Panc1 (cell line): Measurements from ENCODE around the gene YOD1. TPM values are rescaled to one million over a fixed set of nuclear protein-coding genes. Genes with fewer than 3 reads are reported as not detected.

Source experiments
- ATAC-seq: fragments of 200-7000 bp; cut with Tn5 transposase; 2 replicates; pipeline ENCODE4 v1.9.1; 2020; ENCODE audit warnings: mild to moderate bottlenecking, moderate library complexity
- BruUV-seq: library from RNA; stranded (reverse); fragments of 400-500 nt; replicated peaks from 2 replicates; lab custom pipeline; 2021; lab: Mats Ljungman, UMichigan
- CTCF ChIA-PET: fragments of 300-600 bp; sonication (Branson Sonifier 250); formaldehyde crosslinking; loops from one replicate; lab custom pipeline; 2022; ENCODE audit warnings: antibody characterized with exemption; lab: Charles Lee
- POLR2A ChIA-PET: fragments of 300-600 bp; sonication (Branson Sonifier 250); formaldehyde crosslinking; loops from one replicate; lab custom pipeline; 2022; ENCODE audit warnings: antibody characterized with exemption; lab: Charles Lee
- DNase-seq: peaks from one replicate; pipeline ENCODE4 v3.0.0-alpha.2; 2010; ENCODE audit warnings: low read depth, low spot score
- H3K27ac ChIP-seq: 2 replicates; pipeline ENCODE4 v1.5.1; 2011; ENCODE audit warnings: mild to moderate bottlenecking, low read length, inconsistent platforms
- H3K27me3 ChIP-seq: fragments of 200-500 bp; sonication (Bioruptor generic); 2 replicates; pipeline ENCODE4 v1.6.0; 2014; ENCODE audit warnings: low read length, inconsistent platforms; ENCODE audit not compliant: control insufficient read depth, insufficient read depth
- H3K36me3 ChIP-seq: fragments of 200-500 bp; sonication (Bioruptor generic); 2 replicates; pipeline ENCODE4 v1.5.1; 2014; ENCODE audit warnings: inconsistent platforms, mild to moderate bottlenecking, low read length, moderate library complexity; ENCODE audit not compliant: control insufficient read depth, insufficient read depth
- H3K4me1 ChIP-seq: 2 replicates; pipeline ENCODE4 v1.5.1; 2011; ENCODE audit warnings: inconsistent platforms, mild to moderate bottlenecking, low read length, moderate library complexity; ENCODE audit not compliant: control insufficient read depth, insufficient read depth
- H3K4me3 ChIP-seq, 2 experiments: 2 replicates each; pipeline ENCODE4 v1.5.1; 2011 to 2012; ENCODE audit warnings: low read depth in 2 of 2, low read length in 2 of 2, mild to moderate bottlenecking in 2 of 2, inconsistent platforms in 1 of 2, moderate library complexity in 1 of 2
- H3K9me3 ChIP-seq: fragments of 200-500 bp; sonication (Bioruptor generic); 2 replicates; pipeline ENCODE4 v1.5.1; 2014; ENCODE audit warnings: low read depth, mild to moderate bottlenecking, inconsistent platforms, low read length, moderate library complexity; ENCODE audit not compliant: control insufficient read depth, insufficient read depth
- POLR2AphosphoS5 ChIP-seq: IDR thresholded peaks from 2 replicates; pipeline ENCODE4 v1.6.1; 2012; ENCODE audit warnings: mild to moderate bottlenecking, low read depth, low read length, moderate library complexity
- REST ChIP-seq, 2 experiments: IDR thresholded peaks; 2 replicates each; pipeline ENCODE4 v1.6.1; 2011 to 2012; ENCODE audit warnings: low read depth in 2 of 2, control low read depth in 1 of 2, low read length in 1 of 2, mild to moderate bottlenecking in 1 of 2, moderate library complexity in 1 of 2; ENCODE audit not compliant: insufficient read depth in 1 of 2
- SIN3A ChIP-seq: IDR thresholded peaks from 2 replicates; pipeline ENCODE4 v1.6.1; 2012; ENCODE audit warnings: low read depth, mild to moderate bottlenecking, low read length, moderate library complexity, borderline replicate concordance; ENCODE audit not compliant: insufficient read depth
- TCF7L2 ChIP-seq: IDR thresholded peaks from 2 replicates; pipeline ENCODE4 v1.6.1; 2011; ENCODE audit warnings: mild to moderate bottlenecking, low read depth, low read length, inconsistent platforms
- in situ Hi-C: cut with HindIII; loops from 2 replicates; pipeline ENCODE4 v1.10.0; 2016; ENCODE audit warnings: low sequenced_read_pairs, low pct_unique_long_range_greater_than_20kb
- intact Hi-C: fragments of 100-400 bp; cut with micrococcal nuclease; formaldehyde crosslinking; loops from one replicate; pipeline ENCODE4 v1.10.0; 2022; ENCODE audit not compliant: unreplicated experiment
- total RNA-seq: library from RNA; stranded (reverse); gene quantifications from one replicate; pipeline ENCODE4 v1.2.1, GENCODE V29; 2021; ENCODE audit not compliant: unreplicated experiment
- TF ChIP-seq, protein P1 (sequence below): fragments of 450-650 bp; IDR thresholded peaks from 2 replicates; pipeline ENCODE4 v1.5.1; 2017; ENCODE audit warnings: mild to moderate bottlenecking

YOD1 gene
- total RNA-seq, 1 experiment from 2014 or later = 7.1 TPM

DNA sequence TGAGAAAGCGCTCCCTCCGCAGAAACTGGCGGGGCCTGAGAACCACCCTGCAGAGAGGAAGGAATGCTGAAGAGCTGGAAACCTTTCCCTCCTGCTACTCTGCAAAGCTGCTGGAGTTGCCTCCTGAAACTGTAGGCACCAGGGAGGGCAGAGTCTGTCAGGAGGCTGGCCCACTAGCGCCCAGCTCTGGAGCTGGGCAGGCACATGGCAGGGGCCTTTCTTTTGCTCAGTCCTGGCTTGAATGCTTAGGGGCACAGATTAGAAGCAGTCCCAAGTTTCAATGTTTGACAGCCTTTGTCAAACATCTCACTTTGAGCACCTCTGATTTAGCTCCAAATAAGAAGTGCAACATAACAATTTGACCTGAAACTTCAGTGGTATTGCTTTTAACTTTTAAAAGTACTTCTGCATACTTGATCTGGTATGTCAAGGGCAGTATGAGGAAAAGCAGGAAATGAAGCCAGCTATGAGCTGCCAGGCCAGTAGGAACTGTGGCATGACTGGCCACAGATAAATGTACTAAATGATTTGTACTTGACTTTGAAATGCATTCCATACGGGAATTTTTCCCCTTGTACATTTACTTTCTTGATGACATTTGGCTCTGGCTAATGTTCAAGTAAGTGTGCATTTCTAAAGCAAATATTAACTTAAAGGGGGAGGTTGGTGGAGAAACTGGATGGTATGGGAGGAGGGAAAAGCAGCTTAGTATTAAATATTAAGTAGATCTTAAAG is 25.7 kb downstream of the YOD1 start:
- Histone ChIP-seq H3K4me3 (no peak overlapping the region), H3K27me3 (peaks cover 11% of the 10 kb centered on the region), H3K36me3 (no peaks in the 10 kb centered on the region), H3K4me1 (no peaks in the 10 kb centered on the region), H3K9me3 (no peaks in the 10 kb centered on the region), H3K27ac (no peak overlapping the region)
- ATAC-seq = no peak
- TF ChIP-seq, protein P1, sequence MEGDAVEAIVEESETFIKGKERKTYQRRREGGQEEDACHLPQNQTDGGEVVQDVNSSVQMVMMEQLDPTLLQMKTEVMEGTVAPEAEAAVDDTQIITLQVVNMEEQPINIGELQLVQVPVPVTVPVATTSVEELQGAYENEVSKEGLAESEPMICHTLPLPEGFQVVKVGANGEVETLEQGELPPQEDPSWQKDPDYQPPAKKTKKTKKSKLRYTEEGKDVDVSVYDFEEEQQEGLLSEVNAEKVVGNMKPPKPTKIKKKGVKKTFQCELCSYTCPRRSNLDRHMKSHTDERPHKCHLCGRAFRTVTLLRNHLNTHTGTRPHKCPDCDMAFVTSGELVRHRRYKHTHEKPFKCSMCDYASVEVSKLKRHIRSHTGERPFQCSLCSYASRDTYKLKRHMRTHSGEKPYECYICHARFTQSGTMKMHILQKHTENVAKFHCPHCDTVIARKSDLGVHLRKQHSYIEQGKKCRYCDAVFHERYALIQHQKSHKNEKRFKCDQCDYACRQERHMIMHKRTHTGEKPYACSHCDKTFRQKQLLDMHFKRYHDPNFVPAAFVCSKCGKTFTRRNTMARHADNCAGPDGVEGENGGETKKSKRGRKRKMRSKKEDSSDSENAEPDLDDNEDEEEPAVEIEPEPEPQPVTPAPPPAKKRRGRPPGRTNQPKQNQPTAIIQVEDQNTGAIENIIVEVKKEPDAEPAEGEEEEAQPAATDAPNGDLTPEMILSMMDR = no peak
- TF ChIP-seq POLR2AphosphoS5 (no peak), SIN3A (no peak), TCF7L2 (no peak), REST (IDR thresholded peaks at IDR 0.05; ENCODE audit: insufficient read depth in 1 of 2, low read depth in 2 of 2, low read length in 1 of 2) (no peak)
- POLR2A ChIA-PET = no interaction called here
- no peak for DNase-seq
- BruUV-seq = no TSS peak
- in situ Hi-C loops = no loop called here
- CTCF ChIA-PET = no interaction called here
- intact Hi-C loops = no loop called here

DNA sequence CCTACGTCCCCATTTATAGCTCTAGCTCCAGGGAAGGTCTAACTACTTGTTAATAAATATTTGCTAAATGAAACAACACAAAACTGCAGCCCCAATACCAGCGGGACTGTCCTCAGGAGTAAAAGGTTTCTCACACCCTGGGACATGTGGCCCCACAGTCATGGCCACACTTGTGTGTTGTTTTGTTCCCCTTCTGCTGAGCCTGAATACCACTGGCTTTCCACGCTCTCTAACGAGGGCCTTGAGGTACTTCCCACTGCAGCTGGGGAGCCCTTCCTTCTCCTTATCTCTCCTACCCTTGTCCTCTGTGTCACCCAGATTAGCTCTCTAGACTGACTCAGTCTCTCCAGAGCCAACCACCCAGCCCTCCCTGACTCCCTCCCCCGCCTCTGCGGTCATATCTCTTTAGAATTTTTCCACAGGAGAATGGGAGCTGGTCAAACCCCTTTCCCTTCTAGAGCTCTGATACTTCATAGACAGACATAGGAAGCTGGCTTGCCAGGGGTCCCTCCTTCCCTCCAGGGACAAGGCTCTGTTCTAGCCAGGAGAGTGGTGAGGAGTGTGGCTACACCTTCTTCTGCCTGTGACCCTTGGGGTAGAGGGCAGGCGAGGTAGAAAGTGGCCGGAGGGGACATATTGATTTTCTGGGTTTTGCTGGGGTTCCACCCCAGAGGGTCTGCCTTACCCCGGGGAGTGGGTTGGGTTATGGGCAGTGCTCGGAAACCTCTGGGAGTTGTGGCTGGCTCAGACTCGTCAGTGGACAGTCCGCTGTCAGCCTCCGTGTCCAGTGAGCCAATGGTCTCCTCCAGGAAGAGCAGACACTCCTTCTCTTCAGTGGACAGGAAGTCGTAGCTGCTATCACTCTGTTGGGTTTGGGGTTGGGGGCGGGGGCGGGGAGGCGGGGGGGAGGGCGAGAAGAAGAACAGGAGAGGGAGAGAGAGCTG is 26.5 kb downstream of the YOD1 start:
- ChIA-PET CTCF (no interaction called here), POLR2A (no interaction called here)
- Histone ChIP-seq H3K4me3 (no peak overlapping the region), H3K9me3 (no peaks in the 10 kb centered on the region), H3K36me3 (no peaks in the 10 kb centered on the region), H3K27me3 (peaks cover 5% of the 10 kb centered on the region), H3K4me1 (no peaks in the 10 kb centered on the region), H3K27ac (no peak overlapping the region)
- TF ChIP-seq POLR2AphosphoS5 = no peak
- BruUV-seq = no TSS peak
- no peak for DNase-seq
- no peak for ATAC-seq
- intact Hi-C loops = no loop called here
- in situ Hi-C loops = no loop called here
